ENCODE data around the gene HAND1.

HAND1 gene

GRCh38 chr5:154466671-154467070 lies 11.4 kb downstream of the HAND1 start:
- no peak for TF ChIP-seq CTCF (IDR thresholded peaks at IDR 0.05)
- no peak overlapping the region for H3K4me3 ChIP-seq
- no peak overlapping the region for H3K27ac ChIP-seq
- DNase-seq (ENCODE audit: low spot score), result no peak

GRCh38 chr5:154466147-154466546 lies 11.9 kb downstream of the HAND1 start:
- H3K27ac ChIP-seq, result no peak overlapping the region
- H3K4me3 ChIP-seq, result no peak overlapping the region
- no peak for DNase-seq (ENCODE audit: low spot score)
- no peak for TF ChIP-seq CTCF (IDR thresholded peaks at IDR 0.05)

GRCh38 chr5:154465169-154465568 lies 12.9 kb downstream of the HAND1 start:
- no peak for DNase-seq (ENCODE audit: low spot score)
- H3K4me3 ChIP-seq, result no peak overlapping the region
- no peak for TF ChIP-seq CTCF (IDR thresholded peaks at IDR 0.05)
- H3K27ac ChIP-seq, result no peak overlapping the region

- H3K27ac ChIP-seq, result no peak overlapping the region
- H3K4me3 ChIP-seq, result no peak overlapping the region
- TF ChIP-seq CTCF (IDR thresholded peaks at IDR 0.05), result no peak
- DNase-seq (ENCODE audit: low spot score), result no peak
These were observed 13.6 kb downstream of the HAND1 start for GRCh38 chr5:154464438-154464837.

- Histone ChIP-seq H3K4me3 (no peak overlapping the region), H3K27ac (no peak overlapping the region)
- DNase-seq (ENCODE audit: low spot score), result no peak
- no peak for TF ChIP-seq CTCF (IDR thresholded peaks at IDR 0.05)
These were observed 16.5 kb downstream of the HAND1 start for GRCh38 chr5:154461531-154461930.

- no peak for DNase-seq (ENCODE audit: low spot score)
- Histone ChIP-seq H3K4me3 (no peak overlapping the region), H3K27ac (no peak overlapping the region)
- TF ChIP-seq CTCF (IDR thresholded peaks at IDR 0.05), result no peak
These were observed 17.9 kb downstream of the HAND1 start for GRCh38 chr5:154460172-154460571.

GRCh38 chr5:154459015-154459414 lies 19.0 kb downstream of the HAND1 start:
- no peak overlapping the region for H3K4me3 ChIP-seq
- no peak for TF ChIP-seq CTCF (IDR thresholded peaks at IDR 0.05)
- H3K27ac ChIP-seq, result no peak overlapping the region
- DNase-seq (ENCODE audit: low spot score), result no peak

Measured in coronary artery (tissue), 2 donors.